GM10248 (cell line): ENCODE data around the gene CLEC16A.

Source experiments
- CTCF ChIA-PET: fragments of 300-600 bp; sonication (Branson Sonifier 250); formaldehyde crosslinking; extraction: SDS; loops from one replicate; lab custom pipeline; 2021; ENCODE audit warnings: antibody characterized with exemption; lab: Yijun Ruan, JAX
- POLR2A ChIA-PET: fragments of 350-650 bp; sonication (Branson Sonifier 250); formaldehyde crosslinking; extraction: SDS; loops from one replicate; lab custom pipeline; 2020; ENCODE audit warnings: antibody characterized with exemption; lab: Yijun Ruan, JAX
- DNase-seq: peaks from one replicate; pipeline ENCODE4 v3.0.0; 2012; ENCODE audit errors: extremely low spot score
- TF ChIP-seq, protein P1 (sequence below): IDR thresholded peaks from 2 replicates; pipeline ENCODE4 v1.5.1; 2012; ENCODE audit warnings: mild to moderate bottlenecking, low read depth; ENCODE audit errors: extremely low read depth, missing control alignments, control extremely low read depth

The CLEC16A gene

GRCh38 chr16:11211977-11212797, 267.8 kb downstream of the CLEC16A start:
- ChIA-PET CTCF (interaction anchor here (0.6 to 2.1 kb wide), 3 partner anchors 10 to 23 kb away, joined by 3 to 6 read pairs (median 3); no protein-coding TSS in a partner anchor), POLR2A (no interaction called here)
- TF ChIP-seq, protein P1, sequence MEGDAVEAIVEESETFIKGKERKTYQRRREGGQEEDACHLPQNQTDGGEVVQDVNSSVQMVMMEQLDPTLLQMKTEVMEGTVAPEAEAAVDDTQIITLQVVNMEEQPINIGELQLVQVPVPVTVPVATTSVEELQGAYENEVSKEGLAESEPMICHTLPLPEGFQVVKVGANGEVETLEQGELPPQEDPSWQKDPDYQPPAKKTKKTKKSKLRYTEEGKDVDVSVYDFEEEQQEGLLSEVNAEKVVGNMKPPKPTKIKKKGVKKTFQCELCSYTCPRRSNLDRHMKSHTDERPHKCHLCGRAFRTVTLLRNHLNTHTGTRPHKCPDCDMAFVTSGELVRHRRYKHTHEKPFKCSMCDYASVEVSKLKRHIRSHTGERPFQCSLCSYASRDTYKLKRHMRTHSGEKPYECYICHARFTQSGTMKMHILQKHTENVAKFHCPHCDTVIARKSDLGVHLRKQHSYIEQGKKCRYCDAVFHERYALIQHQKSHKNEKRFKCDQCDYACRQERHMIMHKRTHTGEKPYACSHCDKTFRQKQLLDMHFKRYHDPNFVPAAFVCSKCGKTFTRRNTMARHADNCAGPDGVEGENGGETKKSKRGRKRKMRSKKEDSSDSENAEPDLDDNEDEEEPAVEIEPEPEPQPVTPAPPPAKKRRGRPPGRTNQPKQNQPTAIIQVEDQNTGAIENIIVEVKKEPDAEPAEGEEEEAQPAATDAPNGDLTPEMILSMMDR = no peak
- no peak for DNase-seq

GRCh38 chr16:11212798-11213196, 268.4 kb downstream of the CLEC16A start:
- TF ChIP-seq, protein P1 = no peak
- CTCF ChIA-PET = interaction anchor here (1.0 to 2.1 kb wide), 4 partner anchors 9 to 112 kb away, joined by 3 to 6 read pairs (median 4); no protein-coding TSS in a partner anchor
- no peak for DNase-seq

DNA sequence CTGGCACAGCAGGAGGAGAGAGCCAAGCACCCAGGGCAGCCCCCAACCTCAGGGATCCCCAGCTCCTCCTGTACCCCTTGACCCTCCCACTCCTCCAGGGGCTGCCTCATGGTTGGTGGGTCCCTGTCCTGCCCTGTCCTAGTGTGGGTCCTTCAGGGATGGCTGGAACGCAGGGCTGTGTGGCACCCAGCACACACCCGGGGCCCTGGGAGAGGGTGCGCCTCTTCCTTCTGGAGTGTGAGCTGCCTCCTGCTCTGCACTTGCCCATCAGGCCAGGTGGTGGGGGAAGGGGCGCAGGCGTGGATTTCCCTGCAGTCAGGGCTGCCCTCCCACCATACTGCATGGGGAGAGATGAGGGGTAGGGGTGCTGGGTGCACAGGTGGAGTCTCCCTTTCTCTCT, 269.0 kb downstream of the CLEC16A start:
- POLR2A ChIA-PET = no interaction called here
- DNase-seq = no peak
- CTCF ChIA-PET = interaction anchor here (1.2 to 2.1 kb wide), 5 partner anchors 8 to 113 kb away, joined by 3 to 6 read pairs (median 4); no protein-coding TSS in a partner anchor
- TF ChIP-seq, protein P1 = no peak

More at GRCh38 chr16:11212798-11213196, 268.4 kb downstream of the CLEC16A start:
- POLR2A ChIA-PET = no interaction called here

DNA sequence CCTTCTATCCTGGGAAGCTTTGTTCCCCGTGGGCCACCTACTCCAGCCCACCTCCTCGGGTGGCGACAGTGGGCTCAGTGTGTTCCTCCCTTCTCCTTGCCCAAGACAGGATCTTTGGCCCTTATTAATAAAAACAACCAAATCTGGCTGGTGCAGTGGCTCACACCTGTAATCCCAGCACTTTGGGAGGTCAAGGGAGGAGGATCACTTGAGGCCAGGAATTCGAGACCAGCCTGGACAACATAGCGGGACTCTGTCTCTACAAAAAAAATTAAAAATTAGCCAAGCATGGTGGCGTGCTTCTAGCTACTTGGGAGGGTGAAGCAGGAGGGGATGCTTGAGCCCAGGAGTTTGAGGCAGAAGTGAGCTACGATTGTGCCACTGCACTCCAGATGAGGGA, 269.4 kb downstream of the CLEC16A start:
- TF ChIP-seq, protein P1 = no peak
- ChIA-PET CTCF (interaction anchor here (1.0 to 2.1 kb wide), 6 partner anchors 8 to 250 kb away, joined by 3 to 6 read pairs (median 4); no protein-coding TSS in a partner anchor), POLR2A (no interaction called here)
- no peak for DNase-seq

DNA sequence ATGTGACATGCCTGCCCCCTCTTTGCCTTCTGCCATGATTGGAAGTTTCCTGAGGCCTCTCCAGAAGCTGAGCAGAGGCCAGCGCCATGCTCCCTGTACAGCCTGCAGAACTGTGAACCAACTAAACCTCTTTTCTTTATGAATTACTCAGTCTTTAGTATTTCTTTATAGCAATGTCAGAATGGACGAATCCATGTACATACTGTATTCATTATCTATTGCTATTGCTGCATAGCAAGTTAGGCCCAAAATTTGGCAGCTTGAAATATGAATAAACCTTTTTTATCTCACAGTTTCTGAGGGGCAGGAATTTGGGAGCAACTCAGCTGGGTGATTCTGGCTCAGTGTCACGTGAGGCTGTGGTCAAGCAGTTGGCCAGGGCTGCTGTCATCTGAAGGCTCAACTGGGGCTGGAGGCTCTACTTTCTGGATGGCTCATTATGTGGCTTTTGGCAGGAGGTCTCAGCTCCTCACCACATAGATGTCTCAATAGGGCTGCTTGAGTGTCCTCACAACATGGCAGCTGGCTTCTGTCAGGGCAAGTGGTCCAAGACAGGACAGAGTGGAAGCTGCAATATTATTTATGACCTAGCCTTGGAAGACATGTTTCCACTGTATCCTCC, 271.7 kb downstream of the CLEC16A start:
- ChIA-PET POLR2A (no interaction called here), CTCF (interaction anchor here (1.1 to 2.0 kb wide), 2 partner anchors 15 to 40 kb away, joined by 5 to 6 read pairs; partner anchors contain the start of gene SOCS1)
- TF ChIP-seq, protein P1 = no peak
- no peak for DNase-seq
